Right forelimb (tissue), 1 donor: ENCODE measurements around the gene CYP3A4.
"Not testable (repeated sequence)": the region's sequence is repeated elsewhere in the genome, so short reads cannot be mapped to it uniquely, and the experiment has no call there.

ENCODE experiments used
- DNase-seq: peaks from one replicate; pipeline ENCODE4 v3.0.0-alpha.2; 2018

Gene CYP3A4

DNA sequence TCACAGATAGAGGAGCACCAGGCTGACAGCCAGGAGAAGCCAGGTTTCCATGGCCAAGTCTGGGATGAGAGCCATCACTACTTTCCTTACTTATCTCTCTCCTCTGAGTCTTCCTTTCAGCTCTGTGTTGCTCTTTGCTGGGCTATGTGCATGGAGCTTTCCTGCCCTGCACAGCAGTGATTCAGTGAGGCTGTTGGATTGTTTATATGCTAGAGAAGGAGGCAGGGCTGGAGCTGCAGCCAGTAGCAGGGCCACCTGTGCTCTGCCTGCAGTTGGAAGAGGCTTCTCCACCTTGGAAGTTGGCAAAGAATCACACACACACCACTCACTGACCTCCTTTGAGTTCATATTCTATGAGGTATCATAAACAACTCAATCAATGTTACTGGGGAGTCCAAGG, at the start of gene CYP3A4:
Gene CYP3A4, minus strand, starts transcription at position 178 of the 400 bp plus-strand sequence. Its CDS starts 103 bp downstream, at position 75.
- DNase-seq = no peak

DNA sequence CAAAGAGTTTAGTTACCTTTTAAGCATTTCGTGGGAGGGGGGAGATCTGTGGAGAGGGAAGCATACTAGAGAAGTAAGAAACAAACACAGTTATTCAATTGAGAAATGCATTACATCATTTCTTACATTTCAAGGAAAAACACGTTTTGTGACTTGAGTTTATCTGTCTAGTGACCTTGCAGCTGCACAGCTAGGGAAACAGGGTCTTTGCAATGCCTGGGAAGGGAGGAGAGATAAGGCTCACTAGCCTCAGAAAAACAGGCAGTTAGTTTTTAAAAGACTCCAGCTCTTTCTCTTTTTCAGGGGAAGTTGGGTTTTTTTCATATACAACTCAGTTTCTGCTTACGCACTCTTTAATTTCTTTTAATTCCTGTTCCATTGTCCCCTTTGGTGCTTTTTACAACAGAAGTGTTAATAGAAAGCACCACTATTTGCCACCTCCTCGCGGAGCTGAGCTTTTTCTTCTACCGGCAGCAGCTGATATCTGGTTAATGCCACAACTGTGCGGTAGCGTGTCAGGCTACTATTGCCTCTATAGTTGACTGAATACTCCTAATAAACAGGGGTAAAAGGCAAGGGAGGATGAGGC, 49.4 kb upstream of the CYP3A4 start:
- DNase-seq = no peak

DNA sequence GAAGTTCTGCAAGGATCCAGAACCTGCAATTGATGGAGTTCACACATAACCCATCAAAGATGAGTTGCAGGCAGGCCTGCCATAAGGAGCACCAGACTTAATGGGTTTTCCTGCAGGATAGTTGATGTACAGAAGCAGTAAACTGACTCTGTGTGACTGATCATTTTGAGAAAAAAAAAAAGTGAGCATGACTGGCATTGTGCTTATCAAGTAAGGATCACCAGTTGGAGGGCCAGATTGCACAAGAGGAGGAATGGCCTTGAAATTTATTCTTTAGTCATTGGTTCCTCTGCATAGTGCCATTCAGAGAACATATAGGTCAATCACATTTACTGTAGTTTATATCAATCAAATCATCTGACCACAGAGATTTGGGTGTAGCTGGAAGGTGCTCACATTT, 47.6 kb upstream of the CYP3A4 start:
- DNase-seq = no peak

DNA sequence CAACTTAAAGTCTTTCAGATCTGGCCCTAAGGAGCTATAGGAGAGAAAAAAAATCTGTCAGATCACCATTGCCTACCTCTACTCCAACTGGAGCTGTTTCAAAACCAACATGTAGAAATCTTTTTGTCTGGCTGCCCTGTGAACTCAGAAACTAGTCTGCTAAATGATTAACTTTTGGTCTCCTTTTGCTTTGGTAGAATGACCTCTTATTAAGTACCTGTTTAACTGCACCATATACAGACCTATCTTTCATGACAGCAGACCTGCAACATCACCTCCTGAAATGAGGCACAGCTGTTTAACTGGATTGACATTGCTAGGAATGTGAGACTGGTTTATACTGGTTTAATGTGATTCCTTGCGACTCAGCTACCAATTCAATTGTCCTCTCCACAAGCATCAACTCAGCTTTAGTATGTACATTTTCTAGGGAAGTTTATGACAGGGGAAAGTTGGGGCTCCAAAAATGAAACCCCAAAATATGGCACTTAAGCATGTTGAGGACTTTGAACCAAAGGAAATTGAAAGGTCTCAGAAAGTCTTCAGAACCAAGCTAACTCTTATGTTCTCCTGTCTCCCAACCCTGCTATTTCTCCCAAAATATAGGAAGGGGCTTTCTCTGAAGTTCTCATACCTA, 45.7 kb upstream of the CYP3A4 start:
- DNase-seq = no peak

DNA sequence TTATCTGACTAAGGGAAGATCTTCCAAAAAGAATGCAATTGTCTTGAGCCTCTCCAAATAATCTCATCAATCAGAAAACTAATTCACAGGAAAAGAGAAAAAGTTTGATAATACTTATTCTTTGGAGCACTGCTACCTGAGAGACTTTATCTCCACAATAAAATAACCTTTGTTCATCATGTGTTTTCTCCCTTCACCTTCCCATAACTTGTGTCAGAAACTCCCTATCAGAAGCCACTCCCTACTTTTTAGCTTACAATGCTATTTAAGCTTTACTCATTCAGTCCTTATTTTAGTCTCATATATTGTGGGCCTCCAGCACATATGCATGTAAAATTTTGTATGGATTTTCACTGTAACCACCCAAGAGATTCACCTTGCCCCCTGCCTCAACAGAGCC, 44.8 kb upstream of the CYP3A4 start:
- no peak for DNase-seq

DNA sequence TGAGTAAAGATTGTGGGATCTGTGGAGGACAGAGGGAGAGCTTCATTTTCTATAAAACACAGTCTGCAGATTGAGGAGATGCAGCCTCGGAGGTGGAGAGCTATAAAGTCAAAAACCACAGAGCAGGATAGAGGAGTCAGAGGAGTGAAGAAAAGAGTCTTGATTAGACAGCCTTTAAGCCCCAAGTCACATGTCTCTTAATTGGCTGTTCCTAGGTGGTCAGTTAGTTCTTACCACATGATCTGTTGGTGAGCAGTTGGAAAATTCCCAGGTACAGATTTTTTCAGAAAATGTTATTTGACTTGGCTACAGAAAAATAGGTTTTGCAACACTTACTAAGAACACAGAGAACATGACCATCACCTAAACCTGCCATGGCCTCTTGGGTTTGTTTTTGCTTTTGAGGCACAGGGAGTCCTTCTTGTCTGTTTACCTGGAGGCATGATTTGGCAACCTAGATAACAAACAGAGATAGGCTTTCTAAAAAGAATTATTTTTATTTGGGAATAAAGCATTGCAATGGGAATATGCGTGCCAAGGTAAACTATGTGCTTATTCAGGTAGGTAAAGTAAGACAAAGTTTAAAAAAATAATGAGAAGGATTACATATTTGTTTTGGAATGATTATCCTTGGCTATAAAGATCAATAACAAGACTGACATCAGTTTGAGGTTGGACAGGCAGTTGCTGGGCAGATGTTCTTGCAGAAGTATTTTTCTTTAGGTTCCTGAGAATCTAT, 43.2 kb upstream of the CYP3A4 start:
- no peak for DNase-seq

DNA sequence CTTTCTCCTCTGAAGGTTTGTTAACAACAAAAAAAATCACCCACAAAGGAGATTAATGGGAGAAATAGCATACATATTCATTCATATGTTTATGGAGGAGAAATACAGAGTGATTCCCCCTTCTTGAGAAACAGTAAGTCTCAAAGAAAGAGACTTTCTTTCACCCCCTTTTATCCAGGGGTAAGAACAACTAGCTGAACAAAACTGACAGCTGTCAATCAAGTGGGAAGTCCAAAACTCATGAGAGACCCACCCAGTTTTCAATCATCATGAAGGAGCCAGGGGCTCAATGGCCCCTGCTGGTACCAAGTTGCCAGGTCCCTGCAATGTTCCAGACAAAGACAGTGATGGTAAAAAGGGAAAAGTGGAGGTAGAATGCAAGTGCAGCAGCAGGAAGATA, 41.9 kb upstream of the CYP3A4 start:
- no peak for DNase-seq

DNA sequence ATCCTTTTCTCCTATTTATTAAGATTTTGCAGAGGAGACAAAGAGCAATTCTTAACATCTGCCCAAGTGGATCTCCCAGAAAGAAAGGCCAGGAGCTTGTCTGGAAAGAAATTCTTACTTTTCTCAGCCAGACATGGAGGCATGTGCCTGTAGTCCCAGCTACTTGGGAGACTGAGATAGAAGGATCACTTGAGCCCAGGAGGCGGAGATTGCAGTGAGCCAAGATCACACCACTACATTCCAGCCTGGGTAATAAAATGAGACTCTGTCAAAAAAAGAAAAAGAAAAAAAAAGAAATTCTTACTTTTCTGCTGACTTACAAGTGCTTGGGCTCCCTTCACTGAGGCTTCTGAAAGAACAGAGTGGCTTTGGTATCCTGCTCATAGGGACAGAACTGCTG, 41.5 kb upstream of the CYP3A4 start:
- DNase-seq = no peak

DNA sequence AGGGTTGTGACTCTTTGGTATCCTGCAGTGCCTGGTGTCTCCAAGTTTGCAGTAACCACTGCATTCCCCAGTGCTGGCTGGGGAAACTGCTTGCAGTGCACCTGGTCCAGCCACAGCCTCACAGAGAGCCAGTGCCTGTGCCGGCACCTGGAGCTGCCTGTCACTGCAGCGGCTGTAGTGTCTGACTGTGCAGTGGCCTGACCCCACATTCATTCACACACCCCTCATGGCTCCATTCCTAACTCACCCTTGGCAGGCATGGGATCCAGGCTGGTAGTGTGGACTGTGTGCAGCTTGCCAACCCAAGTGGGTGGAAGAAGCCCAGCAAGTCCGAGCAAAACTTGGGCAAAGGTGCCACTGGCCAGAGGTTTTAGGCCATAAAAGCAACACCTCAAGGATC, 40.1 kb upstream of the CYP3A4 start:
- no peak for DNase-seq

DNA sequence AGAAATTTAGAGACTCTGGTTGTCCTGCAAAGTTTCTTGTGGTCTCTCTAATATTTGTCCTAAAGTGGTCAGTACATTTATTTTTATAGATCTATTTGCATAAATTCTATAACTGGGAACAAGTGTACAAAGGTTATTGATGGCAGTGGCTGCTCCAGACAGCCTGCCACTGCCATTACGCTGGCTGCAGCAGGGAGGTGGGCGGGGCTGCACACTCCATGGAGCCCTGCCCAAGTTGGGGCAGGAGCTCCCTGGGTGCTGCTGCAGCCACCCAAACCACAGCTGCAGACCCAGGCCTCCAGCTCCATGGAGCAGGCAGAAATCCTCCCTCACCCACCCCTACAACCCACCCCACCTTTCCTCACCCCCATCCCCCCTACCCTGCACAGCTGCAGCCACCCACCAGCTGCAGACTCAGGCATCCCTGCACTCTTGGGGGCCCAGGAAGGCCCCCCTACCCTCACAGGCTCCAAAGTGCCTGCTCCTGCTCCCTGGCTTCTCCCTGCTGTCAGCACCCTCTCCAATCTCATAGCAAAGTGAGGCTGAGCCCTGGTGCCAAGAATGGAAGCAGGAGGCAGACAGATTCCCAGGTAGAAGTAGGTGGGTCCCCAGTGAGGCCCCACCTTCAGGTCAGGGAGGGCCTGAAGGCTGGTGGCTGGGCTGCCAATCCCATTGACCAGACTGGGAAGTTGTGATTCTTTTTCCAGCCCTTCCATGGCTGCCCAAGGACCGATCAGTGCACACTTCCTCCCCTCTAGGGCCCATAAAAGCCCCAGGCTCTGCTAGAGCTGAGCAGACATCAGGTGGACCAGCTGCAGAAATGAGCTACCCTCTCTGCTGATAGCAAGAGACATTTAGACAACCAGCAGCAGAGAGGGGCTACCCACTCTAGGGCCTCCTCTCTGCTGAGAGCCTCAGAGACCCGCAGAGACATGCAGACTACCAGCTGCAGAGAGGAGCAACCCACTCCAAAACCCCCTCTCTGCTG, 39.0 kb upstream of the CYP3A4 start:
- no peak for DNase-seq

DNA sequence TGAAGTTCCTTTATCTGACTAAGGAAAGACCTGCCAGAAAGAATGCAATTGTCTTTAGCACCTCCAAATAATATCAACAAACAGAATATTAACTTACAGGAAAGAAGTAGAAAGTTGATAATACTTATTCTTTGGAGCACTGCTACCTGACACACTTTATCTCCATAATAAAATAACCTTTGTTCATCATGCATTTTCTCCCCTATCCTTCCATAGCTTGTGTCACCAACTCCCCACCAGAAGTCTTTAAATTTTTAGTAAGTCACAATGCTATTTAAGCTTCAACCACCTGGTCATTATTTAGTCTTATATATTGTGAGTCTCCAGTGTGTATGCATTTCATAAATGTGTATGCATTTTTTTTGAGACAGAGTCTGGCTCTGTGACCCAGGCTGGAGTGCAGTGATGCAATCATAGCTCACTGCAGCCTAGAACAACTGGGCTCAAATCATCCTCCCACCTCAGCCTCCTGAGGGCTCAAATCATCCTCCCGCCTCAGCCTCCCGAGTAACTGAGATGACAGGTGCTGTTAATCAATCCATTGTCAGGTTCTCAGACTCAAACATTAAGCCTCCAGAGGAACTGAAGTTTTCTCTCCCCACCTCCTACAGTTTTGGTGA, 36.5 kb upstream of the CYP3A4 start:
- DNase-seq = no peak

DNA sequence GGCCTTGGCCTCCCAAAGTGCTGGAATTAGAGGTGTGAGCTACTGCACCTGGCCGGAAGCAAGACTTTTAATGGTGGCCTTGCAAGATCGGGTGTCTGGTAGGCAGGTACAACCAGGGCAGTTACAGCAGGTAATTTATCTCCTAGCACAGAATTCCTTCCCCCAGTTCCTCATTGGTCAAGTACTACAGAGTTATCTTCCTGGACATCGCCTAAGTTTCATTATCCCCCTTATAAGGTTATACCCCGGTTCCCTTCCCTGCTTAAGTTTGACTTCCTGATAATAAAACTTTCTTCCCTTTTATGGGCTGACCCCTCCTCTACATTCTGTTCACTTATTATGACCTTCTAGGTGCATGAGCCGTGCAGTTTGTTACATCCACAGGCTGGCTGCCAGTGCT, 24.8 kb upstream of the CYP3A4 start:
- no peak for DNase-seq

DNA sequence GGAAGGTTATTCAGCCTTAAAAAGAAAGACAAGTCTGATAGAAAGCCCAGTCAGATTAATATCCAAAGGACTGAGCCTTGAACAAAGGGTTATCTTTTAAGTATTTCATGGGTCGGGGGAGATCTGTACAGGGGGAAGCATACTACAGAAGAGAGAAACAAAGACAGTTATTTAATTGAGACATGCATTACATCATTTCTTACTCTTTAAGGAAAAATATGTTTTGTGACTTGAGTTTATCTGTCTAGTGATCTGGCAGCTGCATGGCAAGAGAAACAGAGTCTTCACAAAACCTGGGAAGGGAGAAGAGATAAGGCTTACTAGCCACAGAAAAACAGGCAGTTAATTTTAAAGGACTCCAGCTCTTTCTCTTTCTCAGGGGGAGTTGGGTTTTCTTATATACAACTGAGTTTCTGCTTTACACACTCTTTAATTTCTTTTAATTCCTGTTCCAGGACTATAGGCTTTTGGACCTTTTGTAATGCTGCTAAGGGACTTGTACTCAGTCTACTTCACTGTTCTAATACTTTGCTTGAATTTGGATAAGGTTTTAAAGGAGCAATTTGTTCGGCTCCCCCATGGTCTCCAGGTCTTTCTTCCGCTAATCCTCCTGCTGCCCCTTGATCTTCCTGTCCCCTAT, 23.0 kb upstream of the CYP3A4 start:
- DNase-seq = no peak

DNA sequence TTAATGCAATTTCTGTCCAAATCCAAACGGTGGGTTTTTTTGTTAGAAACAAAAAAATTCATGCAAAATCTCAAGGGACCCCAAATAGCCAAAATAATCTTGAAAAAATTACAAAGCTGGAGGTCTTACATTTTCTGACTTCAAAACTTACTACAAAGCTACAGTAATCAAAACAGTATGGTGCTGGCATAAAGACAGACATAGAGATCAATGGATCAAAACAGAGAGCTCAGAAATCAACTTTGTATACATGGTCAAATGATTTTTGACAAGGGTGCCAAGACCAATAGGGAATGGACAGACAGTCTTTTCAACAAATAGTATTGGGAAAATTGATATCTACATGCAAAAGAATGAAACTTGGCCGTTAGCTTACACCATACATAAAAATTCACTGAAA, 21.7 kb upstream of the CYP3A4 start:
- no peak for DNase-seq

DNA sequence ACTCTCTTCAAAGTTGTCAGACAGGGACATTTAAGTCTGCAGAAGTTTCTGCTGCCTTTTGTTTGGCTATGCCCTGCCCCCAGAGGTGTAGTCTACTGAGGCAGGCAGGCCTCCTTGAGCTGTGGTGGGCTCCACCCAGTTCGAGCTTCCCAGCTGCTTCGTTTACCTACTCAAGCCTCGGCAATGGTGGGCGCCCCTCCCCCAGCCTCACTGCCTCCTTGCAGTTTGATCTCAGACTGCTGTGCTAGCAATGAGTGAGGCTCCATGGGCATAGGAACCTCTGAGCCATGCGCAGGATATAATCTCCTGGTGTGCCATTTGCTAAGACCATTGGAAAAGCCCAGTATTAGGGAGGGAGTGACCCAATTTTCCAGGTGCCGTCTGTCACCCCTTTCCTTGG, 19.1 kb upstream of the CYP3A4 start:
- not testable (repeated sequence) for DNase-seq

DNA sequence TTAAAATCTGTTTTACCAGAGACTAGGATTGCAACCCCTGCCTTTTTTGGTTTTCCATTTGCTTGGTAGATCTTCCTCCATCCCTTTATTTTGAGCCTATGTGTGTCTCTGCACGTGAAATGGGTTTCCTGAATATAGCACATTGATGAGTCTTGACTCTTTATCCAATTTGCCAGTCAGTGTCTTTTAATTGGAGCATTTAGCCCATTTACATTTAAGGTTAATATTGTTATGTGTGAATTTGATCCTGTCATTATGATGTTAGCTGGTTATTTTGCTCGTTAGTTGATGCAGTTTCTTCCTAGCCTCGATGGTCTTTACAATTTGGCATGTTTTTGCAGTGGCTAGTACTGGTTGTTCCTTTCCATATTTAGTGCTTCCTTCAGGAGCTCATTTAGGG, 17.4 kb upstream of the CYP3A4 start:
- not testable (repeated sequence) for DNase-seq

DNA sequence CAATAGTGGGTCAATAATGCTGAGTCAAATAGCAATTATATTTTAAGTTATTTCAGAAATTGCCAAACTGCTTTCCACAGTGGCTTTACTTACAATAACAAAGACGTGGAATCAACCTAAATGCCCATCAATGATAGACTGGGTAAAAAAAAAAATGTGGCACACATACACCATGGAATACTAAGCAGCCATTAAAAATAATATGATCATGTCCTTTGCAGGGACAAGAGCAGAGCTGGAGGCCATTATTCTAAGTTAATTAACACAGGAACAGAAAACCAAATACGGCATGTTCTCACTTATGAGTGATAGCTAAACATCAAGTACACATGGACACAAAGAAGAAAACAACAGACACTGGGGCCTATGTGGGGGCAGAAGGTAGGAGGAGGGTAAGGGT, 15.0 kb upstream of the CYP3A4 start:
- DNase-seq = no peak

DNA sequence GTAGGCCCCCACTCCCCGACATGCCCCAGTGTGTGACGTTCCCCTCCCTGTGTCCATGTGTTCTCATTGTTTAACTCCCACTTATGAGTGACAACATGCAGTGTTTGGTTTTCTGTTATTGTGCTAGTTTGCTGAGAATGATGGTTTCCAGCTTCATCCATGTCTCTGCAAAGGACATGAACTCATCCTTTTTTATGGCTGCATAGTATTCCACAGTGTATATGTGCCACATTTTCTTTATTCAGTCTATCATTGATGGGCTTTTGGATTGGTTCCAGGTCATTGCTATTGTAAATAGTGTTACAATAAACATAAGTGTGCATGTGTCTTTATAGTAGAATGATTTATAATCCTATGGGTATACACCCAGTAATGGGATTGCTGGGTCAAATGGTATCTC, 11.9 kb upstream of the CYP3A4 start:
- DNase-seq = not testable (repeated sequence)

DNA sequence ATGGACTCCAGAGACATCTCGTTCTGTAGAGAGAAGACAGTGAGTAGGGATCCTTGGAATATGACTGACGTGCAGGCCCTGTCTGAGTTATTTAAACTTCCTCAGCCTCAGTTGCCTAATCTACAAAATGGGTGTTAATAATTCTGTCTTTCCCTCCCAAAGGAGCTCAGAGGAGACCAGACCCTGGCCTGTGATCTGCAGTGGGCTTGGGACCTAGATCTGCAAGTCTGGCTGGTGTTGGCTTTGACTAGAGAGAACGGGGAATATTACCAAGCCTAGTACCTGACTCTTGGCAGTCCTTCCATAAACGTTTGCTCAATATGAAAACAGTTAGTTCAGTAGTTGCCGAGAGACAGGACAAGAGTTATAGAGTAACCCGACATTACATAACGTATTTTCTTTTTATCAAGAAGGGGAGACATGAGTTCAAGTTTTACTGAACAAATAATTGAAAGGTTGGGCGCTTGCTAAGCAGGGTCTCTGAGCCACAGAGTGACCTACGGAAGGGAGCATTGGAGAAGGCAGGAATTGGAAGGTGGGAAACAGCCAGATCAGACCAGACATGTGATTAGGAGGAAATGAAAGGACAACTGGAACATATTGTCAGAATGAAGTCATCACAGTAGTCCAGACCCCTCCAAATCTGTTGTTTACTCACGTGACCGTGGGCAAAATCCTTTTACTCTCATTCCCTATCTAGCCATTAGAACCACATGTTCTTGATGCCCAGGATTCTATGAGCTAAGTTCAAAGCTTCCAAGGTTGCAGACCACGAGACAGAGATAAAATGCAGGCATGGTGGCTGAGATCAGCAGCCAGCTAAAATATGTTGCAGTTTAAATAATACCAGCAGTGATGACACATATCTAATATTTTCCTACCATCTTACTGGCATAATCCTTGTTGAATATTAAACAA, 10.9 kb upstream of the CYP3A4 start:
- no peak for DNase-seq

DNA sequence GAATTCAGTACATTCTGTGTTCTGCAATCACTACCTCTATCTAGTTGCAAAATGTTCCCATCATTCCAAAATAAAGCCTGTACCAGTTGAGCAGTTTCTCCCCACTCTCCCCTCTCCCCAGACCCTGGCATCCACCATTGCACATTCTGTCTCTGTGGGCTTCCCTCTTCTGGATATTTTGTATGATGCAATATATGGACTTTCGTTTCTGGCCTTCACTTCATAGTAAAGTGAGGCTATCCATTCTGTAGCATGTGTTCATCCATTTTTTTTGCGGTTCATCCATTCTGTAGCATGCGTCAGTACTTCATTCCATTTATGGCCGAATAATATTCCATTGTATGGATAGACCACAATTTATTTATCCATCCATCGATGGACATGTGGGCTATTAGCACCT, 9.5 kb upstream of the CYP3A4 start:
- no peak for DNase-seq

DNA sequence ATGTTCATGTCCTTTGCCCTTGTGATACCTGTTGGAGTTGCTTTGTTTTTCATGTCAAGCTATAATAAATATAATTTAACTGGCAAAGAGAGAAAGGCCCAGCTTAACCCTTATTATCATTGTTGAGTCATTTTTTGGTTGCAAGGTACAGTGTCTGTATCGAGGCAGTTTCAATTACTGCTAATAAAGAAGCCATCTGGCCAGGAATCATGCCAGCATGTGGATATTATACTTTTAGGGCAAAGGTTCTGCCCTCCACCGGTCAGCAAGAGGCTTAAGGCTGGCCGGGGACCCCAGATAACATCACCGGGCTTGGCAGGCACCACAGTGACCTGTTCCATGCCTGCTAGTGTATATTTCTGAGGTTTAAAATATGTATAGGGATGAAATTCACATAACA, 9.0 kb upstream of the CYP3A4 start:
- DNase-seq = no peak
